ENCODE data around the gene ZNF366.
"Not testable (repeated sequence)": the region's sequence is repeated elsewhere in the genome, so short reads cannot be mapped to it uniquely, and the experiment has no call there.

Gene ZNF366

DNA sequence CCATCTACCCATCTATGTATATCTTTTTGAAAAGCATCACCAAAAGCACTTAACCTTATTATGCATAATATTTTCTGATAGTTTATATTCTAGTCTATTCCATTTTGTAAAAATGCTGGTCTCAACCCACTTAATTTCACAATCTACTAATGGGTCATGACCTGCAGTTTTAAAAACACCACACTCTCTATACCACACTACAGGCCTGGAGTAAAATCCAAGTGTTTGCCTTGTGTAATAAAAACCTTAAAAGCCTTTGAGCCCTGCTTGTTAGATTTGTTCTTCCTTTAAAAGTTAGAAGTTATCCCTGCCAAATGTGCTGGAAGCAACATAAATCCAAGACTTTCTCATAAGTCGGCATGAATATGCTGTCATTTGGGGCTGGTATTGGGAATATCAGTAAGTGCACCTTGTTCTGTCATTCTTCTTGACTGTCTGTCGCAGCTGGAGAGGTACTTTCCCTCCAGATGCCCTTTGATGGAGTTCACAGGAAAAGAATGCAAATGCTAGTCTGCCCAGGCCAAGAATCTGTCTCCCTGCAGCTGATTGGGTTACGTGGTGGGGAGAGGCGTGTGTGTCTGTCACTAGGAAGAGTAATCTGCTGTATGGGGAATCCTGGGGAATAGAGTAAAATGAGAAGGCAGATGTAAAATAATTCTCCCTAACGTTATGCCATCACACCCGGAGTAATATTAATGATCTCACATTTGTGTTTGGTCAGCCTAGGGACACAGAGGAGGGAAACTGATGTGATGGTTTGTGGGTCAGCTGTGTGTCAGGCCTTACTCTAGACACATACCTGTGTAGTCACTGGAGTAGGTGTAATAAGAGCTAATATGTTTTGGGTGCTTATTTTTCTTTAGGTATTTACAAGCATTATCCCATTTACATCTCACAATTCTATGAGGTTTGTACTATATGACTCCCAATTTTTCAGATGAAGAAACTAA is 79.4 kb downstream of the ZNF366 start:
- Histone ChIP-seq H3K4me3 (no peak overlapping the region), H3K9me3 (no peaks in the 10 kb centered on the region), H3K36me3 (replicated peaks) (no peaks in the 10 kb centered on the region), H3K27me3 (ENCODE audit: low read depth) (peaks cover 3% of the 10 kb centered on the region; the same call in 1 of the 2 replicates), H3K4me1 (no peaks in the 10 kb centered on the region)
- DNase-seq (ENCODE audit: low spot score in 2 of 2) = no peak
- in situ Hi-C loops (cut with MboI; ENCODE audit: low sequenced_read_pairs) = no loop called here

DNA sequence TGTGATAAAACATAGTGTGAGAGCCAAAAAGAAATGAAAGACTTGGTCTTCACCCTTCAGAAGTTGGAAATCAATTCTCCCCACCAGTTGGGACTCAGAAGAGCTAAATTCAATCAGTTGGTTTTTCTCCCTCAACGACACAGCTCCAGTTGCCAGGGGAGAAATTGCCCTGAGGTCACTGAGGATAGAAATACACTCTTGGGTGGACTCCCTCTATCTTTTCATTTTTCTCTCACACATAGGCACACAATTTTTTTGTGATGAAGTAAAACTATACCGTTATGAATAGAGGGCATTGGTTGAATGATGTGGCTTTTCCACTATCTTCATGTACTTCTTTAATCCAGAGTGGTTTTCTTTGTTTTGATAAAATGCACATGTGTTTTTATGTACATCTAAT is 80.2 kb downstream of the ZNF366 start:
- peaks cover 3% of the 10 kb centered on the region; the same call in 1 of the 2 replicates for H3K27me3 ChIP-seq (ENCODE audit: low read depth)
- no peaks in the 10 kb centered on the region for H3K4me1 ChIP-seq
- DNase-seq (ENCODE audit: low spot score in 2 of 2) = no peak
- no peak overlapping the region for H3K4me3 ChIP-seq
- in situ Hi-C loops (cut with MboI; ENCODE audit: low sequenced_read_pairs) = no loop called here
- no peaks in the 10 kb centered on the region for H3K9me3 ChIP-seq
- H3K36me3 ChIP-seq (replicated peaks) = no peaks in the 10 kb centered on the region

DNA sequence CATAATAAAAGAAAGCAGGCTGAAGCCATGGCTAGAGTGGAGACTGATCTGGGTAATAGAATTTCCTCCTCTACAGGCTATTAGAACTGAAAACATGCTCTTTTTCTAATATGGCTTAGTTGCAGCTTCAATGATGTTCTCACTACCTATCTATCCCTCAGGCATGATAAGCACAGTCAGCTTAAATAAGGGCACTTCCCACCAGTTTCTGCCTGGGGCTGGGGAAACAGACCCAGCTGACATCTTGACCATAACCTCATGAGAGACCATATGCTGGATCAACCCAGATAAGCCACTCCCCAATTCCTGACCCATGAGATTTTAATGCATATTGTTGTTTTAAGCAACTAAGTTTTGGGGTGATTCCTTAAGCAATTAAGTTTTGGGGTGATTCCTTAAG is 81.2 kb downstream of the ZNF366 start:
- in situ Hi-C loops (cut with MboI; ENCODE audit: low sequenced_read_pairs) = no loop called here
- Histone ChIP-seq H3K4me1 (no peaks in the 10 kb centered on the region), H3K36me3 (replicated peaks) (no peaks in the 10 kb centered on the region), H3K4me3 (no peak overlapping the region), H3K9me3 (no peaks in the 10 kb centered on the region), H3K27me3 (ENCODE audit: low read depth) (peaks cover 6% of the 10 kb centered on the region; the same call in 1 of the 2 replicates)
- DNase-seq (ENCODE audit: low spot score in 2 of 2) = no peak

DNA sequence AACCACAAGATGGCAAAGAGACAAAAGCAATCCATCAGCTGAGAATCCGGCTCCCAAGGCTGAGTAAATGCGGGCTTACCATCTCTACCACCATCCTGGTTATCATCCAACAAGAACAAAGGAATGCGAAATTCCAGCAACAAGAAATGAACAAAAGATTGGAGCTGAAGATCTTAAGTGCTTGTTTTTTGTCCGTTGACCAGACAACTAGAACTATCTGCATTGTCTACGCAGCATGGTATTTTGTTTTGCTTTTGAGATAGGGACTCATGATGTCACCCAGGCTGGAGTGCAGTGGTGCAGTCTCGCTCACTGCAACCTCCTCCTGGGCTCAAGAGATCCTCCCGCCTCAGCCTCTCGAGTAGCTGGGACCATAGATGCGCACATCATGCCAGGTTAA is 88.9 kb downstream of the ZNF366 start:
- Histone ChIP-seq H3K9me3 (no peaks in the 10 kb centered on the region), H3K4me3 (no peak overlapping the region), H3K4me1 (no peaks in the 10 kb centered on the region), H3K36me3 (replicated peaks) (no peaks in the 10 kb centered on the region), H3K27me3 (ENCODE audit: low read depth) (peaks cover 3% of the 10 kb centered on the region; the same call in 1 of the 2 replicates)
- DNase-seq (ENCODE audit: low spot score in 2 of 2) = no peak
- in situ Hi-C loops (cut with MboI; ENCODE audit: low sequenced_read_pairs) = no loop called here

- Histone ChIP-seq H3K27me3 (ENCODE audit: low read depth) (peaks cover 3% of the 10 kb centered on the region; the same call in 1 of the 2 replicates), H3K36me3 (replicated peaks) (no peaks in the 10 kb centered on the region), H3K9me3 (no peaks in the 10 kb centered on the region), H3K4me3 (no peak overlapping the region), H3K4me1 (no peaks in the 10 kb centered on the region)
- no peak for DNase-seq (ENCODE audit: low spot score in 2 of 2)
- in situ Hi-C loops (cut with MboI; ENCODE audit: low sequenced_read_pairs) = no loop called here
These were observed 89.7 kb downstream of the ZNF366 start for GRCh38 chr5:72417333-72418062.

DNA sequence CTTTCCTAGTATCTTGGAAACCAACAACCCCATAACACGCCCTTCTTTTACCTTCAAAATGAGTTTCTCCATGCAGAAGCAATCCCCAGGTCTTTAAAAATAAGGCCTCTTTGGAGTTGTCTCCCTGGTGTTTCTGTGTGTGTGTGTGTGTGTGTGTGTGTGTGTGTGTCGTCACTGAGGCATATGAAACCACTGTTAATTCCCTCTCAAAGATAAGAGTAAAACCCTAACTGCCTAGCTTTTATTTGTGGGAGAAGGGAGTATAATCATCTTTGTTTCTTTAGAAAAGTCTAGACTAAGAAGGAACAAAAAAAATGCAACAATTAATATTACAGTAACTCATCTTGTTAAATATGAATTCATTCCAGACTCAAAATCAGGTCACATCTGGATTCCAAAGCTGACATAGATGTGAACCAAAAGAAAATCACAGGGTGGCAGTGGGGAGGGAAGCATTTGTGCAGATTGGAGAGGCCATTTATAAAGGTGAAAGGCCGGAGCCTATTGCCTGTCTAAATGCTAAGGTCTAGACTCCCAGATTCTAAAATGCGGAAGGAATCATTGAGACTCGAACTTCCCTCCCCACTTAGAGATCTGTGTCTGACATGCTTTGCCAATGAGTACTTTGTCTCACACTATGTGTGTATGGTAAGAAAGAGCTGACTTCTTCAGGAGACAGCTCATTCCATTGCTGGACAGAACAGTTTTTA is 91.4 kb downstream of the ZNF366 start:
- H3K27me3 ChIP-seq (ENCODE audit: low read depth) = no peaks in the 10 kb centered on the region
- no peaks in the 10 kb centered on the region for H3K4me1 ChIP-seq
- no peaks in the 10 kb centered on the region for H3K36me3 ChIP-seq (replicated peaks)
- in situ Hi-C loops (cut with MboI; ENCODE audit: low sequenced_read_pairs) = no loop called here
- DNase-seq (ENCODE audit: low spot score in 2 of 2) = no peak
- H3K4me3 ChIP-seq = no peak overlapping the region
- H3K9me3 ChIP-seq = no peaks in the 10 kb centered on the region

DNA sequence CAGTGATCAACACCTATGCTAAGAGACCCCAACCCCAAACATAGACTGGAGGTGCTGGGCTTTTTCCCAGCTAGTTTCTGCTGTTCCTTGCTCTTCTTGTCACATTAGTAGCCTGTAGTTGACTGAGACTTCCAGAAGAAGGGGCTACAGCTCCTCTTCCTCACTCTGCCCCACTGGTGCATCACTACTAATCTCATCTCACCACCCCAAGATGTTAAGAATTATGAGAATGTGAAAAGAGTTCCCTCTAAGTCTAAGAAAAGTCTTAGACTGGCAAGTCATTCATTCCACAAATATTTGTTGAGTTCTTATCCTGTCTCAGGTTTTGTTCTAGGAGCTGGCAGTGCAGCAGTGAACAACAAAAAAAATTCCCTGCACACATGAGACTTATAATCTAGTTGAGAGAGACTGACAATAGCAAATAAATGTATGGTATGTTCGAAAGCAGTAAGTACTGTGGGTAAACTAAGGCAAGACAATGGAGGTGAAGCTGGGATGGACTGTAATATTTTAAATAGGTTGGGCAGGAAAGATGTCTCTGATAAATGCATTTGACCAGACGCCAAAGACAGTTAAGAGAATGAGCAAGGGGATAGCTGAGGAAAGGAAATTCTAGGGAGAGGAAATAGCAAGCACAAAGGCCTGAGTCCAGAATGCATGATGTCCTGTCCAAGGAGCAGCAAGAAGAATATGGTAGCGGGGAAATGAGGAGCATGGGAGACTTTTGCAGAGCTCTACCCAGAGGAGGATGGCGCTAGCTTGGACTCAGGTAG is 94.7 kb downstream of the ZNF366 start:
- no peaks in the 10 kb centered on the region for H3K4me1 ChIP-seq
- H3K27me3 ChIP-seq (ENCODE audit: low read depth) = no peaks in the 10 kb centered on the region
- in situ Hi-C loops (cut with MboI; ENCODE audit: low sequenced_read_pairs) = no loop called here
- no peak for DNase-seq (ENCODE audit: low spot score in 2 of 2)
- no peaks in the 10 kb centered on the region for H3K9me3 ChIP-seq
- no peak overlapping the region for H3K4me3 ChIP-seq
- H3K36me3 ChIP-seq (replicated peaks) = no peaks in the 10 kb centered on the region

DNA sequence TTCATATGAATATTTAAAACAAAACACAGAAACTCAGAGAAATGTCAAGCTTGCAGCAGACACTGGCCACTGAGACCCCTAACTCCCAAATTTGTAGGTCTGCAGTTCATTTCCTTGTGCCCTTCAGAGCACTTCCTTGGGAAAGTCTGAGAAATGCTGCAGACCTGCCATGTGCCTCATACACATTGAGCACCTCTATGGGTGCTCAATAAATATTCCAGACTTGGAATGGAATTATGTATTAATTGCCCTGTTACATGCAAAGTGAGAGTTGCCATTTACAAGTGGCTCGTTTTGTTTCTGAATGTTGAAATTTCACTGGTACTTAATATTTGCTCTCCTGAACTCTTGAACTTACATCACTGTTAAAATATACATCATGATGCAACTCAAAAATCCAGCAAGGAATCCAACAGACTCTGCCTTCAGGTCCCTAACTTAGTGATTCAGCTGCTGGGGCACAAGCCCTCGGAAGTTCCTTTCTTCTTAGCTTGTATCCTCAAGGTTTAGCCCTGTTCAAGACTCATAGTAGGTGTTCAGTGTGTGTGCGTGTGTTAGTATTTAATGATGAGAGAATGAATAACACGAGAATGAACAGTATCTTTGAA is 96.4 kb downstream of the ZNF366 start:
- in situ Hi-C loops (cut with MboI; ENCODE audit: low sequenced_read_pairs) = no loop called here

DNA sequence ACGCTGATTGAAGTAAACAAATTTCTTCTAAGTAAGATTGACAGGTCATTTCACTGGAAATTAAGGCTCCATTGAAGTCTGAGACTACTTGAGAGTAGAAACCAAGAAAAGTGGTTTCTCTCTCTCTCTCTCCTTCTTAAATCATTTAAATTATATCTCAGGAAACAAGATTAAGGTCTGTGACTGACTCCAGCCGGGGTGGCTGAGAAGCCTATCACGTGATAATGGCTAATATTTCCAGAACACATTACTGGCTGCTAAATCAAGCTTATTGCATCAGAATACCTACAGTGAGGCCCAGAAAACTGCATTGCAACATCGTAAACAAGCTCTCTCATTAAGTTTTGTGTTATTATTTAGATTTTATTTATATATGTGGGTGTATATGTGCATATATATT is 98.6 kb downstream of the ZNF366 start:
- H3K36me3 ChIP-seq (replicated peaks) = no peaks in the 10 kb centered on the region
- DNase-seq (ENCODE audit: low spot score in 2 of 2) = no peak
- no peaks in the 10 kb centered on the region for H3K4me1 ChIP-seq
- H3K9me3 ChIP-seq = 0 out of 2 replicates have a peak, but pooled peaks cover 2% of the 10 kb centered on the region
- in situ Hi-C loops (cut with MboI; ENCODE audit: low sequenced_read_pairs) = no loop called here
- no peak overlapping the region for H3K4me3 ChIP-seq
- H3K27me3 ChIP-seq (ENCODE audit: low read depth) = no peaks in the 10 kb centered on the region

More for the DNA sequence above, 96.4 kb downstream of the ZNF366 start:
- Histone ChIP-seq H3K4me3 (no peak overlapping the region), H3K27me3 (ENCODE audit: low read depth) (no peaks in the 10 kb centered on the region), H3K4me1 (no peaks in the 10 kb centered on the region), H3K9me3 (no peaks in the 10 kb centered on the region), H3K36me3 (replicated peaks) (no peaks in the 10 kb centered on the region)
- DNase-seq (ENCODE audit: low spot score in 2 of 2) = no peak

DNA sequence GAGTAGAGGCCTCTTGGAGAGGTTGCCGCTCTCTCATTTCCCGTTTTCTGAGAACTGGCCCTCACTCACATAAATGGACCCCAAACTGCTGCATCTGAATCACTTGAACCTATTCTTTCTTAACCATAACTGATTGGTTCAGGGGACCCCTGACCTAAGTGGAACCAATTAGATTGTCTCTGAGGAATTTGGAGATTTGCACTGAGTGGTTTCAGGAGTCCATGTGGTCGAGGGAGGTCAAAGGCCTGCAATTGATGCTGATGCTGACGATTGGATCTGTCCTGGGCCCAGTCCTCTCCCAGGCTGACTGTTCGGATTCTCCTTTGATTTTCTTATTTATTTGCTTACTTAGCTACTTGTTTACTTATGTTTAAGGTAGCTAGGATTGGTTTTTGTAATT is 99.1 kb downstream of the ZNF366 start:
- in situ Hi-C loops (cut with MboI; ENCODE audit: low sequenced_read_pairs) = no loop called here
- Histone ChIP-seq H3K36me3 (replicated peaks) (no peaks in the 10 kb centered on the region), H3K4me3 (no peak overlapping the region), H3K27me3 (ENCODE audit: low read depth) (no peaks in the 10 kb centered on the region), H3K4me1 (no peaks in the 10 kb centered on the region), H3K9me3 (0 out of 2 replicates have a peak, but pooled peaks cover 2% of the 10 kb centered on the region)
- DNase-seq (ENCODE audit: low spot score in 2 of 2) = no peak

- 0 out of 2 replicates have a peak, but pooled peaks cover 2% of the 10 kb centered on the region for H3K9me3 ChIP-seq
- H3K4me1 ChIP-seq = no peaks in the 10 kb centered on the region
- no peak overlapping the region for H3K4me3 ChIP-seq
- DNase-seq (ENCODE audit: low spot score in 2 of 2) = no peak
- no peaks in the 10 kb centered on the region for H3K36me3 ChIP-seq (replicated peaks)
- H3K27me3 ChIP-seq (ENCODE audit: low read depth) = no peaks in the 10 kb centered on the region
- in situ Hi-C loops (cut with MboI; ENCODE audit: low sequenced_read_pairs) = no loop called here
These were observed 99.7 kb downstream of the ZNF366 start for GRCh38 chr5:72407541-72407940.

DNA sequence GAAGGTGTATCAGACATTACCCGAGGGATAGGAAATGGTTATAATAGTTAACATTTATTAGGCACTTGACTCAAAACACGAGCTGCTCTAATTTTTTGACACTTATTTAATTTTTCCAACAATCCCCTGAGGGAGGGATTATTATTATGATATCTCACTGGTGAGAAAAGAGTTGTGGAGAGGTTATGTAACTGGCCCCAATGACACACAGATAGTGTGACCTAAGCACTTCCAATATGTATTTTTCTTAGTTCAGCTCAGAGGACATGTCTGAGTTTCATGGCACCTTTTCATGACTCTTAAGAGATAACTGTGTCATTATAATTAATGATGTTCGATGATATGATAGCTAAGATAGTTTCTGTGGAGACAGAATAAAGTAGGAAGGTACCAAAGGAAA is 100.1 kb downstream of the ZNF366 start:
- in situ Hi-C loops (cut with MboI; ENCODE audit: low sequenced_read_pairs) = no loop called here
- DNase-seq (ENCODE audit: low spot score in 2 of 2) = no peak
- Histone ChIP-seq H3K36me3 (replicated peaks) (no peaks in the 10 kb centered on the region), H3K4me3 (no peak overlapping the region), H3K9me3 (0 out of 2 replicates have a peak, but pooled peaks cover 2% of the 10 kb centered on the region), H3K4me1 (no peaks in the 10 kb centered on the region), H3K27me3 (ENCODE audit: low read depth) (no peaks in the 10 kb centered on the region)

DNA sequence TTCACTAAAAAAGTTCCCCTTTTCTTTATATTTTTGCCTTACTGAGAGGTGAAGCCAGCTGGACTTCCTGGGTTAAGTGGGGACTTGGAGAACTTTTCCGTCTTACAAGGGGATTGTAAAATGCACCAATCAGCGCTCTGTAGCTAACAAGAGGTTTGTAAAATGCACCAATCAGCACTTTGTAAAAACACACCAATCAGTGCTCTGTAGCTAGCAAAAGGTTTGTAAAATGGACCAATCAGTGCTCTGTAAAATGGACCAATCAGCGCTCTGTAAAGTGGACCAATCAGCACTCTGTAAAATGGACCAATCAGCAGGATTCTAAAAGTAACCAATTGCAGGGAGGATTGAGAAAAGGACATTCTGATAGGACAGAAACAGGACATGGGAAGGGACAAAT is 102.4 kb downstream of the ZNF366 start:
- H3K36me3 ChIP-seq (replicated peaks); H3K27me3 ChIP-seq (ENCODE audit: low read depth); DNase-seq (ENCODE audit: low spot score in 2 of 2); H3K4me1 ChIP-seq; H3K4me3 ChIP-seq; in situ Hi-C loops (cut with MboI; ENCODE audit: low sequenced_read_pairs); H3K9me3 ChIP-seq: not testable (repeated sequence)
